Hepatocyte (in vitro differentiated cells): Measurements from ENCODE around the gene ALX4.

Experiments used
- EZH2 ChIP-seq: fragments of 200-600 bp; sonication (generic); IDR thresholded peaks from 2 replicates; pipeline ENCODE4 v1.6.1; 2016; ENCODE audit warnings: antibody characterized with exemption, mild to moderate bottlenecking, borderline replicate concordance
- TF ChIP-seq, protein P1 (sequence below): fragments of 200-600 bp; sonication (generic); IDR thresholded peaks from 2 replicates; pipeline ENCODE4 v1.5.1; 2016; ENCODE audit warnings: antibody characterized with exemption, mild to moderate bottlenecking; ENCODE audit not compliant: poor library complexity

DNA sequence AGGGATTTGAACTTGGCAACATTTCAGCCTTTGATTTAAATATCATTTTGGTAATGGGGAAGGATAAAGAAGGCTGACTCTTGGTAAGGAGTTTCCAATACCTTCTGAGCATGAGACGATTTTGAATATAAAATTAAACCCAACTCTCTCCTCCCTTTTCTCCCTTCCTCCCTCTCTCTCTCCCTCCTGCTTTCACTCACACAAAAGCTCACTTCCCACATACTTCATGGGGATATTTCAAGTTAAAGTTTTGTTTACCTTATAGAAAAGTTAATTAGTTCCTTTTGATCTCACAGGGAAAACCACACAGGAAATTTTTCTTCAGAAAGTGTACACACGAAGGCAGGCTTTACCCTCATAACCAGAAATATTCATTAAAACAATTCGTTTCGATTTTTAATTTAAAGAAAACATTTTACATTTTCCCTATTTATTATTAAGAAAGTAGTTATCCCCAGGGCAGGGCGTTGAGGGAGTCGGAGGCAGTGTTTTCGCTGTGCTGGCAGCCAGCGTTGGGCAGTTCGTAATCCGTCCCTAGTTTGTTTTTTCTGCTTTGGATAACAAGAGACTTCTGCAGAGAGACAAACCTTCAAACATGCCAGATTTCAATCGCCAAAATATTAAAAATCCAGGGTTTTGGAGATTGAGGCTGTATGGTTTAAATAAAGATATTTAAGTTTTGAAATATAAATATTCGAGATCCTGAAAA is 25.3 kb upstream of the ALX4 start:
- TF ChIP-seq, protein P1, sequence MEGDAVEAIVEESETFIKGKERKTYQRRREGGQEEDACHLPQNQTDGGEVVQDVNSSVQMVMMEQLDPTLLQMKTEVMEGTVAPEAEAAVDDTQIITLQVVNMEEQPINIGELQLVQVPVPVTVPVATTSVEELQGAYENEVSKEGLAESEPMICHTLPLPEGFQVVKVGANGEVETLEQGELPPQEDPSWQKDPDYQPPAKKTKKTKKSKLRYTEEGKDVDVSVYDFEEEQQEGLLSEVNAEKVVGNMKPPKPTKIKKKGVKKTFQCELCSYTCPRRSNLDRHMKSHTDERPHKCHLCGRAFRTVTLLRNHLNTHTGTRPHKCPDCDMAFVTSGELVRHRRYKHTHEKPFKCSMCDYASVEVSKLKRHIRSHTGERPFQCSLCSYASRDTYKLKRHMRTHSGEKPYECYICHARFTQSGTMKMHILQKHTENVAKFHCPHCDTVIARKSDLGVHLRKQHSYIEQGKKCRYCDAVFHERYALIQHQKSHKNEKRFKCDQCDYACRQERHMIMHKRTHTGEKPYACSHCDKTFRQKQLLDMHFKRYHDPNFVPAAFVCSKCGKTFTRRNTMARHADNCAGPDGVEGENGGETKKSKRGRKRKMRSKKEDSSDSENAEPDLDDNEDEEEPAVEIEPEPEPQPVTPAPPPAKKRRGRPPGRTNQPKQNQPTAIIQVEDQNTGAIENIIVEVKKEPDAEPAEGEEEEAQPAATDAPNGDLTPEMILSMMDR = no peak
- TF ChIP-seq EZH2 = no peak
